Measurements from ENCODE around the gene MTRR. TPM values are rescaled to one million over a fixed set of nuclear protein-coding genes. Genes with fewer than 3 reads are reported as not detected.

Gene MTRR
- total RNA-seq, result 38.0 and 40.0 TPM in 2 replicates

DNA sequence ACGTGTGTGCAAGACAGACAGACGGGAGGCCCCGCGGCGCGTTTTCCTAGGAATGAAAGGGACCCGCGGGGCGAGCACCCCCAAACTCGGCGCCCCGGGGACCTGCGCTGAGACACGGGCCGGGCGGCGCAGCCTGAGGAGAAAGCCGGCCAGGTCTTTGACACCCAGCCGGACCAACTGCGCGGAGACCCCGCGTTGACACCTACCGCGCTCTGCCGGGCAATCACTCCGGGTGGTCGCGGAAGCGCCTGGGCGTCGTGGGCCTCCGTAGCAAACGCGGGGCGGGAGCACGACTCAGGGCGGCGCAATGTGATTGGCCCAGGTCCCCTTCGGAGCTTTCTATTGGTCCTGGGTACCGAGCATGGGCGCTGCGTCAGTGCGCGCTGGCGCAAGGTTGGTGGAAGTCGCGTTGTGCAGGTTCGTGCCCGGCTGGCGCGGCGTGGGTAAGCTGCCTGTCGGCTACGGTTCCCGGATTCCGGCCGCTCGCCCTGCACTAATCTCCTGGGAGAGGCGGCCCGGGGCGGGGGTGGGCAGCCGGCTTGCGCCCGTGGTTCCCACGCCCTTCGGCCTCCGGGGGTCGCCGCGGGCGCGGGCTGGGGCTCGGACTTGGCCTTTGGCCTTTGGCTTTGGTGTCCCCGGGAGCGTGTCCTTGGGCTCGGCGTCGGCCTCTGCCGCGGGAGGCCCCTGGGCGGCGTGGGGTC, at the start of gene MTRR, which contains the start of gene FASTKD3:
Gene MTRR, plus strand, starts transcription at position 376 of the 701 bp plus-strand sequence. CDS start 1,647 bp downstream, outside the sequence.
Gene FASTKD3, minus strand, starts transcription at position 259 of the 701 bp plus-strand sequence. CDS start 948 bp downstream, outside the sequence.

DNA sequence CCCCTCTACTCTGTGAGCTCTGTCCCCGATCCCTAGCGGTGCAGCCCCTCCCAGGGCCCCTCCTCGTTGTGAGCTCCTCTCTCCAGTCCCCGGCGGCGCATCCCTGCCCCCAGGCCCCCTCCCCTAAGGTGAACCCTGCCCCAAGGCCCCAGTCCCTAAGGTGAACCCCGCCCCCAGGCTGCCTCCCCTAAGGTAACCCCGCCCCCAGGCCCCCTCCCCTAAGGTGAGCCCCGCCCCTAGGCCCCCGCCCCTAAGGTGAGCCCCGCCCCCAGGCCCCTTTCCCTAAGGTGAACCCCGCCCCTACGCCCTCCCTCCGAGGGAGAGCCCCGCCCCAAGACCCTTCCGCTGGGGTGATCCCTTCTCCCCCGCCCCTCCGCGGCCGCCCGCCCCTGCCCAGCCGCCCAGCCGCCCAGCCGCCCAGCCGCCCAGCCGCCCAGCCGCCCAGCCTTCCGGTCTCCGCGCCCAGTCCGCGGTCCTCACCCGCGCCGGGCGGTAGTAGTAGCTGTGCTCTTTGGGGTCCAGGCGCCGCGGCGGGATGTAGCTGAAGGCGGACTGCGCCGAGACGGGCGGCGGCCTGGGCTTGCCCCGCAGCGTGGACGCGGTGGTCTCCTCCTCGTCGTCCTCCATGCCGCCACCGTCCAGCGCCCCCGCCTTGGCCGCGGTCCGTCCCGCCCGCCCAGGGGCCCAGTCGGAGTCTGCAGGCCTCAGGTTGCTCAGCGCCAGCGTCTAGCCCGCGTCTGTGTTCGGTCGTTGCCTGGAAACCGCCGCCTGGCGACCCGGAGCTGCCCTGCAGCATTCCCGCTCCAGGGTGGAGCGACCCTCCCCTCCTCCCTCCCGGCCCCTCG, 18.3 kb upstream of the MTRR start, which contains the start of gene CFAP90:
Gene CFAP90, minus strand, starts transcription at position 739 of the 845 bp plus-strand sequence. Its CDS starts 112 bp downstream, at position 627.

Other genes starting within 250 kb of the MTRR start
- not detected in 2 replicates for gene CFAP90, start 18.0 kb upstream of the MTRR start, total RNA-seq
- gene FASTKD3, start 117 bp upstream of the MTRR start, total RNA-seq, result 13.5 and 17.8 TPM in 2 replicates

Measured in regular cardiac myocyte (primary cell).